Smooth muscle cell (in vitro differentiated cells): ENCODE measurements around the gene STYK1. TPM values are rescaled to one million over a fixed set of nuclear protein-coding genes. Genes with fewer than 3 reads are reported as not detected.

ENCODE experiments used
- DNase-seq: peaks from one replicate; lab custom pipeline; 2025; ENCODE audit not compliant: unreplicated experiment; lab: John Stamatoyannopoulos, UW
- H2AFZ ChIP-seq: fragments of 200-600 bp; sonication (generic); 2 replicates; pipeline ENCODE4 v1.6.0; 2016; ENCODE audit warnings: antibody characterized with exemption, low read depth, mild to moderate bottlenecking
- H3F3A ChIP-seq: fragments of 200-600 bp; sonication (generic); 2 replicates; pipeline ENCODE4 v1.6.0; 2017; ENCODE audit warnings: antibody characterized with exemption, low read depth
- H3K27ac ChIP-seq: fragments of 200-600 bp; sonication (generic); 2 replicates; pipeline ENCODE4 v1.5.1; 2016; ENCODE audit warnings: low read depth, mild to moderate bottlenecking
- H3K27me3 ChIP-seq: fragments of 200-600 bp; sonication (generic); 2 replicates; pipeline ENCODE4 v1.6.1; 2016; ENCODE audit warnings: low read depth, mild to moderate bottlenecking
- H3K36me3 ChIP-seq: fragments of 200-600 bp; sonication (generic); 2 replicates; pipeline ENCODE4 v1.5.1; 2016; ENCODE audit warnings: low read depth
- H3K4me1 ChIP-seq: fragments of 200-600 bp; sonication (generic); 2 replicates; pipeline ENCODE4 v1.5.1; 2016; ENCODE audit warnings: low read depth
- H3K4me2 ChIP-seq: fragments of 200-600 bp; sonication (generic); 2 replicates; pipeline ENCODE4 v1.6.0; 2016; ENCODE audit warnings: mild to moderate bottlenecking
- H3K4me3 ChIP-seq: fragments of 200-600 bp; sonication (generic); 2 replicates; pipeline ENCODE4 v1.5.1; 2016; ENCODE audit warnings: mild to moderate bottlenecking
- H3K79me2 ChIP-seq: fragments of 200-600 bp; sonication (generic); 2 replicates; pipeline ENCODE4 v1.6.0; 2016; ENCODE audit warnings: low read depth, mild to moderate bottlenecking
- H3K9ac ChIP-seq: fragments of 200-600 bp; sonication (generic); 2 replicates; pipeline ENCODE4 v1.6.0; 2016; ENCODE audit warnings: low read depth
- H3K9me3 ChIP-seq: fragments of 200-600 bp; sonication (generic); replicated peaks from 2 replicates; pipeline ENCODE4 v1.5.1; 2016; ENCODE audit warnings: low read depth
- H4K20me1 ChIP-seq: fragments of 200-600 bp; sonication (generic); 2 replicates; pipeline ENCODE4 v1.6.0; 2016; ENCODE audit warnings: low read depth
- CTCF ChIP-seq: fragments of 200-600 bp; sonication (generic); IDR thresholded peaks from 2 replicates; pipeline ENCODE4 v1.5.1; 2017; ENCODE audit warnings: borderline replicate concordance, mild to moderate bottlenecking, antibody characterized with exemption; ENCODE audit not compliant: insufficient read depth, poor library complexity, severe bottlenecking
- WGBS: methylation state at CpG from one replicate; pipeline ENCODE4 v1.1.7; 2016; ENCODE audit warnings: low lambda C conversion rate; 5-methylcytosine and 5-hydroxymethylcytosine counted together
- polyA plus RNA-seq: library from polyadenylated mRNA; unstranded; fragments of >200 nt; fragmentation: Nextera tagmentation; extraction: Ambion mirVana; gene quantifications from 2 replicates; pipeline ENCODE4 v1.2.1, GENCODE V29; 2016
- total RNA-seq: library from RNA; depleted of rRNA; stranded (reverse); fragments of >200 nt; gene quantifications from 2 replicates; pipeline ENCODE4 v1.2.3, GENCODE V29; 2014

Gene STYK1
- total and polyA plus RNA-seq, 2 experiments from 2014 or later, result 0.24 to 1.2 TPM

- H4K20me1 ChIP-seq, result no peaks in the 10 kb centered on the region
- no peaks in the 10 kb centered on the region for H3K27me3 ChIP-seq
- no peak overlapping the region for H2AFZ ChIP-seq
- peaks cover 6% of the 10 kb centered on the region for H3K4me1 ChIP-seq
- peak overlapping the region; percentile 59 for H3K27ac ChIP-seq
- no peaks in the 10 kb centered on the region for H3F3A ChIP-seq
- no peaks in the 10 kb centered on the region for H3K9me3 ChIP-seq
- no peak overlapping the region for H3K4me2 ChIP-seq
- no peak for DNase-seq
- no peak overlapping the region for H3K4me3 ChIP-seq
- no peaks in the 10 kb centered on the region for H3K36me3 ChIP-seq
- no peaks in the 10 kb centered on the region for H3K79me2 ChIP-seq
- H3K9ac ChIP-seq, result peak overlapping the region; percentile 22
- TF ChIP-seq CTCF, result no peak
- WGBS, result 75% methylated on average over 5 of the region's 5 CpGs
Measured at GRCh38 chr12:10618338-10618987, 55.4 kb downstream of the STYK1 start.

- peak overlapping the region; percentile 59 for H3K27ac ChIP-seq
- no peak overlapping the region for H3K4me2 ChIP-seq
- no peak overlapping the region for H3K9ac ChIP-seq
- no peaks in the 10 kb centered on the region for H3F3A ChIP-seq
- 95% methylated on average over 6 of the region's 6 CpGs for WGBS
- no peak for TF ChIP-seq CTCF
- H2AFZ ChIP-seq, result no peak overlapping the region
- peaks cover 6% of the 10 kb centered on the region for H3K4me1 ChIP-seq
- H3K36me3 ChIP-seq, result no peaks in the 10 kb centered on the region
- H4K20me1 ChIP-seq, result no peaks in the 10 kb centered on the region
- no peak for DNase-seq
- peaks cover 5% of the 10 kb centered on the region for H3K79me2 ChIP-seq
- H3K27me3 ChIP-seq, result no peaks in the 10 kb centered on the region
- H3K9me3 ChIP-seq, result no peaks in the 10 kb centered on the region
- H3K4me3 ChIP-seq, result no peak overlapping the region
Measured at GRCh38 chr12:10617863-10618262, 56.0 kb downstream of the STYK1 start.

- 79% methylated on average over 4 of the region's 4 CpGs for WGBS
- Histone ChIP-seq H3F3A (no peaks in the 10 kb centered on the region), H3K9me3 (no peaks in the 10 kb centered on the region), H3K27me3 (no peaks in the 10 kb centered on the region), H3K79me2 (peaks cover 17% of the 10 kb centered on the region), H2AFZ (peak overlapping the region; percentile 13), H3K27ac (no peak overlapping the region), H3K9ac (no peak overlapping the region), H3K4me2 (no peak overlapping the region), H3K4me1 (peaks cover 16% of the 10 kb centered on the region), H4K20me1 (no peaks in the 10 kb centered on the region), H3K4me3 (no peak overlapping the region), H3K36me3 (no peaks in the 10 kb centered on the region)
- no peak for TF ChIP-seq CTCF
- DNase-seq, result no peak
Measured at GRCh38 chr12:10615532-10615931, 58.3 kb downstream of the STYK1 start.

- H3F3A ChIP-seq, result no peaks in the 10 kb centered on the region
- H2AFZ ChIP-seq, result peak overlapping the region; percentile 94
- DNase-seq, result no peak
- H3K9ac ChIP-seq, result peak overlapping the region; percentile 97
- no peaks in the 10 kb centered on the region for H4K20me1 ChIP-seq
- peak overlapping the region; percentile 99 for H3K4me2 ChIP-seq
- peaks cover 16% of the 10 kb centered on the region for H3K4me1 ChIP-seq
- H3K79me2 ChIP-seq, result peaks cover 20% of the 10 kb centered on the region
- peak overlapping the region; percentile 92 for H3K27ac ChIP-seq
- no peaks in the 10 kb centered on the region for H3K9me3 ChIP-seq
- peak overlapping the region; percentile 92 for H3K4me3 ChIP-seq
- TF ChIP-seq CTCF, result no peak
- no peaks in the 10 kb centered on the region for H3K27me3 ChIP-seq
- WGBS, result 57% methylated on average over 4 of the region's 4 CpGs
- H3K36me3 ChIP-seq, result peaks cover 13% of the 10 kb centered on the region
Measured at GRCh38 chr12:10614056-10614370, 59.8 kb downstream of the STYK1 start.
